Ureter (tissue), 1 donor: Measurements from ENCODE around the gene DHX40. TPM values are rescaled to one million over a fixed set of nuclear protein-coding genes. Genes with fewer than 3 reads are reported as not detected.
"Not testable (repeated sequence)": the region's sequence is repeated elsewhere in the genome, so short reads cannot be mapped to it uniquely, and the experiment has no call there.

Experiments
- DNase-seq: peaks from one replicate; pipeline ENCODE4 v3.0.0-alpha.2; 2020; ENCODE audit warnings: low spot score
- total RNA-seq: library from RNA; stranded (reverse); gene quantifications from one replicate; pipeline ENCODE4 v1.2.4, GENCODE V29; 2023
- donor health status: DM: yes; HTN: yes; CAD: no.

The DHX40 gene
- total RNA-seq, 1 donor from 2014 or later = 30.4 TPM

DNA sequence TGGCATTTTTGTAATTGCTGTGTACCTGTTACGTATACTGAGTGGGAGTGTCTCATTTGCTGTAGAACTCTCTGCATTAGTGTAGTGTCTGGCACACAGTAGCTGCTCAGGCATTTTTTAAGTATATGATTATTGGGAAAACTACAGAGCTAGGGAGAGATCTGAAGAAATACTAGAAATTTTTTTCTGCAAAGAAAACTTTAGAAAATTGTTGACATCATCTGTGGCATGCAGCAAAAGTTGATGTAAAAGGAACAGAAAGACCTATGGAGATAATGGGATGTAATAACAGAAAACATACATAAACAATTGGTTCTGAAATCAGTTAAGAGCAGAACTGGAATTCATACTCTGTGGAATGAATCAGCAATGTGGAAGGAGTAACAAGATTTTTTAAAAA, 65.9 kb downstream of the DHX40 start:
- DNase-seq = no peak

DNA sequence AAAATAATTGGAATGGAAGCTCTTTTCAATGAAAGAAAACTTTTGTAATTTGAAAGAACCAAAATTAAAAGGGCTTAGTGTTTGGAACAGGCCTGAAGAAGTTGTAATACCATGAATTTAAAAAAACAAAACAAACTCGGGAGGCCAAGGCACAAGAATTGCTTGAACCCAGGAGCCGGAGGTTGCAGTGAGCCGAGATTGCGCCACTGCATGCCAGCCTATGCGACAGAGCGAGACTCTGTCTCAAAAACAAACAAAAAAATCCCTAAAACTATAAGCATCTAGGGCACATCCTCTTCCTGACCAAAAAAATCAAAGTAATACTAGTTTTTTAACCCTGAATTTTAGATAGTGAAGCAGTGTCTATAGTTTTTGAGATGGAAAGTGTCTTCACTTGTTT, 67.0 kb downstream of the DHX40 start:
- DNase-seq = no peak

DNA sequence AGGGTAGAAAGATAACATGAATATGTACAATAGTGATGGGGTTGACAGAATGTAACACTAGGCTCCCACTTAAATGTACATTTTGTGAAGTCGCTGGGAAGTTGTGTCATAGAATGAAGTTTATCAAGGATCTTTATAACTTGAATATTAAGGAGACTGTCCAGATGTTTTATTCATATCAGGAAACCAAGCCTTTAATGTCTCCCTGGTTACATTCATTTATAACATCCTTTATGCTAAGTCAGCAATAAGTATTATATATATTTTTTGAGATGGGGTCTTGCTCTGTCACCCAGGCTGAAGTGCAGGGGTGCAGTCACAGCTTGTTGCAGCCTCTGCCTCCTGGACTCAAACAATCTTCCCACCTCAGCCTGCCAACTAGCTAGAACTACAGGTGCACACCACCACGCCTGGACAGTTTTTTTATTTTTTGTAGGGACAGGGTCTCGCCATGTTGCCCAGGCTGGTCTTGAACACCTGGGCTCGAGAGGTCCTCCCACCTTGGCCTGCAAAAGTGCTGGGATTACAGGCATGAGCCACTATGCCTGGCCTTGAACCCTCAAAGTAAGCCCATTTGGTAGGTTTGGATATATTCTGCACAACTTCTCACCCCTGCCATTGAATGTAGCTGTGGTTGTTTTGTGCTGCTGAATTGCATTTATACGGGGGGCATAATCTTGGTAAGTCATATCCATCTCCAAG, 68.4 kb downstream of the DHX40 start:
- DNase-seq = no peak

DNA sequence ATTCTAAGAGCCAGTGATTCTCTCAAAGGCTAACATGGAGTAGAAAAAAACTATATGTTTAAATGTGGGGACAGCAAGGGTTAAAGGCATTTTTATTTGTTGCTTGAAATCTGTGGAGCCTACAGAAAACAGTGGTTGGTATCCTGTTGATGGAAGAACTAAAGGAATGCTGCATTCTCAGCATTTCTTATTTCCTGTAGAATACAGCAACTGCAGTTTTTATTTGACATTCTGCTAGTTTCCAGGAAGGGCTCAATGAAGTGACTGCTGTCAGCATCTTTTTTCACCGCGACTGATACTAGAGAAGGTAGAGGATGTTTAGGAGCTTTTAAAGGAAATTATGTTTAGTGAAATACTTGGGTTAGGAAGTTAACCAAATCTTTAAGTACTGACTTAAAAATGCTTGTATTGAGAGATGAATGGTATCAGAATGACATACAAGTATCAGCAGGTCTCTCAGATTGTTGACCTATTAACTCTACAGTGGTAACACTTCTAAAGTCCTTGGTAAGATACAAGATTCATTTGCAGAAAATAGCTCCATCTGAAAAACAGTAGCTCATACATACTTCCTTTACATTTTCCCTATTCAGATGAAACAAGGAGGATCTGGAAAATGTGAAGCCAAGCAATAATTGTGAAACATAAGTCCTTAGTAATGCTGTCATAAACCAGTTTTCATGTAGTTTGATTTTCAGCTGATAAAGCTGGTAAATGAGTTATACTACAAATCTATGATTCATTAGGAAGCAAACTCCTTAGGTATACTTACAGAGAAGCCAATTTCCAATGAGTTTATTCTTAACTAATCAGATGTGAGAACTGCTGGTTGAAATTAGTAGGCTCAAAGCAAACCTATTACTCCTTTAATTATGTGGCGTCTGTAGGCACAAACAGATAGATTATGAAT, 69.5 kb downstream of the DHX40 start:
- no peak for DNase-seq

DNA sequence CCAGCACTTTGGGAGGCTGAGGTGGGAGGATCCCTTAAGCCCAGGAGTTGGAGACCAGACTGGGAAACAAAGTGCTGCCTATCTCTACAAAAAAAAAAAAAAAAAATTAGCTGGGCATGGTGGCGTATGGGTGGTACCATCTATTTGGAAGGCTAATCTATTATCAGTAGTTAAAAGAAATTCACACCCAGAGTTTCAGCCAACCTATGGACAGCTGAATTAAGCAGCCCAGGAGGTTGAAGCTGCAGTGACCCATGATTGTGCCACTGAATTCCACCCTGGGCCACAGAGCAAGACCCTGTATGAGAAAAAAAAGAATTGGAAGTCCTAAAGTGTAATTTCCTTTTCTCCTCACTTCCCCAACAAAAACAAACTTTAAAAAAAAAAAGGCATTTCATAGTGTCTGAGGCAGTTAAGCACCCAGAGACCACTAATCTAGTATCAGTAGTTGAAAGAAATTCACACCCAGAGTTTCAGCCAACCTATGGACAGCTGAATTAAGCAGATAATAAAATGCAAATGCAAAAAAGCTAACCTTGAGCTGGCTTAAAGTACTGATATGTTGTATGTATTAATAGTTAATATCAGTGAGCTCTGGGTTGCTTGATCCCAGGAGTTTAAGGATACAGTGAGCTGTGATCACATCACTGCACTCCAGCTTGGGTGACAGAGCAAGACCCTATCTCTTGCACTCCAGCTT, 72.4 kb downstream of the DHX40 start:
- no peak for DNase-seq

DNA sequence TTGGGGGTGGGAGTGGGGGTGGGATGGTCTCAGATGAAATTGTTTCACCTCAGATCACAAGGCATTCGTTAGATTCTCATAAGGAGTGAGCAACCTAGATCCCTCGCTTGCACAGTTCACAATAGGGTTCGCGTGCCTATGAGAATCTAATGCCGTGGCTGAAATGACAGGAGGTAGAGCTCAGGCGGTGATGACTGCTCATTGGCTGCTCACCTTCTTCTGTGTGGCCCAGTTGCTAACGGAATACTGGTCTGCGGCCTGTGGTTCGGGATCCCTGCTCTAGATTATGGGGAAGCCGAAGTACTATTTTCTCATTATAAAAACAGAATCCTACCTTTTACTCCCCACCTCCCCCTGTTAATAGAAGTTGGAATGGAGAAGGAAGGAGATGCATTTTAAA, 73.1 kb downstream of the DHX40 start:
- no peak for DNase-seq

DNA sequence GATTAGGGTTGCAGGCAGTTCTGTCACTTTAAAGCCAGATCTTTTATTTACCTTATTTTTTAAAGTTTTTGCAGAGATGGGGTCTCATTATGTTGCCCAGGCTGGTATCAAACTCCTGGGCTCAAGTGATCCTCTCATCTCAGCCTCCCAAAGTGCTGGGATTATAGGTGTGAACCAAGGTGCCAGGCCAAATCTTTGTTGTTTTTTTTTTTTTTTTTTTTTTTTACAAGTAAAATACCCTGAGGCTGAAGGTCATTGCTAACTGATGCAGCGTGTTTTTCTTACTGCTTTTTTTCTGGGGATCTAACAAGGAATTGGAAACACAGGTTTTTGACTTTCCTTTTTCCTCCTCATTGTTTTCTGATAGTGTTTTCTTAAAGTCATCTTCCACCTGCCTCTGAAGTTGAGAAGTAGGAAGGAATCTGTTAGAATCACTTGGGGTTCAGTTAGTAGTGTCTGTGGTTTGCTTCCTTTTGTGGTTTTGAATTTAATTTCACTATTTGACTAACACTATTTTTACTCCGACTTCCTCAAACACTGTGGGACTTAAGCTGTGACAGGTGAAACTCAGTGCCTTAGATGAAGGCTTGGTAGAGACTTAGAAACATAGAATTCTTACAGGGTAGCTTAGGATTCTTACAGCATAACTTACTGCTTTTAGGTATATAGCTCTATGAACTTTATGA, 76.5 kb downstream of the DHX40 start:
- no peak for DNase-seq

DNA sequence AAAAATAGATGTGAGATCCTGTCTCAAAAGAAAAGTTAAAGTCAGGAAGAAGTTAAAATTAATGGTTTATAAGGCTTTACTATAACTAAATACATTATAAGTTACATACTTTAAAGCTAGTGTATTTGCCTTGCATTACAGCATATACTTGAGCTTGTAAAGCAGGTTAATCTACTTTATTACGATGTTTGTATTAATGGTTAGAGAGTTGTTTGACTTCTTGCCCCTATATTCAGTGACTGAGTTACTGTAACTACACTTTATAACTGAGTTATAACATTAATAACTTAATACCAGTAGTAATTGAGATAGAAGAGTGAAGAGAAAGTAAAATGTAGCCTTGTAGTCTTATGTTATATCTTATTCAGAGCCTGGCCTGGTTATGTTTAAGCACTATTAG, 77.2 kb downstream of the DHX40 start:
- DNase-seq = no peak

DNA sequence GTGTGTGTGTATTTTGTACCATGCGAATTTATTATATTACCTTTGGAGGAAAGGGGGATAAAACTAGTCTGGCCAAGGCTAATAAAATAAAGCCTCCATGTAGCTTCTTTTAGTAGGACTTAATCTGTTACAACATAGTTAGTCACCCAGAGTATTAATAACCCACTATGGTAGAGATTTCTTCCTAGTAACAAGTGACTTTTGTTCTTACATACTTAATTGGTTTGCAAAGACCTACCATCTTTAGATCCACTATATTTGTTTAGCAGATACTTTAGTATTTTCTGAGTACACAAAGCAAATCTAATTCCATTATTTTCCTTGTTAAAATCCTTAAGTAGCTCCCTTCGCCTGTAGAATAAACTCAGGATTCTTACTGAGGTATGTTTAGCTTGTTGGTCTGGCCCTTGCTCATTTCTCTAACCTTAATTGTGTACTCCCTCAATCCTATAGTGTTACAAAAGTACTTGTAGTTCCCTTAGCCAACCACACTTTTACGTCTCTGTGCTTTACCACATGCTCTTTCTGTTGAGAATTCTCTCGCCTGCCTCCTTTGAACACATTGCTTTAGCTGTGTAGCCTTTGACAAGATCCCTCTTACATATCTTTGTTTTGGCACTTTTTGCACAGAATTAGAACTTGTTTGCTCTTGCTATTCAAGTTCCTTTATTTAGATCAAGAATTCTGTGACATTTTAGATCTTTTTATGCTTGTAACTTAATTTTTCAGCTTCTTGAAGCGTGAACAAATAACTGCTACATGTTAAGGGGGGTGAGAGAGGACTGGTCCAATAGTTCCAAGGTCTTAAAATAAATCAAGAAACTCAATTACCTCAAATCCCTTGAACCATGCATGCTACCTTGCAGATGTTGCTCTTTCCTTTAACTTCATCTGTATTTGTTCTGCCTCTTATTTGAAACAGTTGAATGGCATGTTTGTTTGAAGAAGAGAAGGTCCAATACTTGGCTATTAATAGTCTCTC, 78.0 kb downstream of the DHX40 start:
- DNase-seq = no peak

DNA sequence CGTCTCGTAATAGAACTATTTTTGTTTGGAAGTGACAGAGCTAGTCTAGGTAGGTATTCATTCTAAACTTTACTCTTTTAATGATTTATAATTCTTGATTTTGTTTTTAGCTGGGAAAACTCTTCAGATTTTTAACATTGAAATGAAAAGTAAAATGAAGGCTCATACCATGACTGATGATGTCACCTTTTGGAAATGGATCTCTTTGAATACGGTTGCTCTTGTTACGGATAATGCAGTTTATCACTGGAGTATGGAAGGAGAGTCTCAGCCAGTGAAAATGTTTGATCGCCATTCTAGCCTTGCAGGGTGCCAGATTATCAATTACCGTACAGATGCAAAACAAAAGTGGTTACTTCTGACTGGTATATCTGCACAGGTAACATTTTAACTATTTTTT, 81.9 kb downstream of the DHX40 start:
- DNase-seq = no peak

DNA sequence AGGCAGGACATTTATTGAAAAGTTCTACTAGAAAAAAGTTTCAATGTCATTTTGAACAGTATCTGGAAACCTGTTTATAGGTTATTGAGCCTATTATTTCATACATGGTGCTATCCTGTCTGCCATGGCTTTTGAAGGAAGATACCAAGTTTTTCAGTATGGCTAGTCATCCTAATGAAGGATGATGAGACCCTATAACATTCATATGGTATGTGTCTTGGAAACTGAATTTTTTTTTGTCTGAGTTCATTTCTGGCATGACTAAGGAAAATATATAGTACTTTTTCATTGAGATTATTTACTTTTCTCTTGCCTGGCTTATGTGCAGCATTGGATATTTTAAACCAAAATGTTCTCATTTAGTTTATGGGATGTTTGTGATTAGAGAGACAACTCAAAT, 84.5 kb downstream of the DHX40 start:
- DNase-seq = no peak

DNA sequence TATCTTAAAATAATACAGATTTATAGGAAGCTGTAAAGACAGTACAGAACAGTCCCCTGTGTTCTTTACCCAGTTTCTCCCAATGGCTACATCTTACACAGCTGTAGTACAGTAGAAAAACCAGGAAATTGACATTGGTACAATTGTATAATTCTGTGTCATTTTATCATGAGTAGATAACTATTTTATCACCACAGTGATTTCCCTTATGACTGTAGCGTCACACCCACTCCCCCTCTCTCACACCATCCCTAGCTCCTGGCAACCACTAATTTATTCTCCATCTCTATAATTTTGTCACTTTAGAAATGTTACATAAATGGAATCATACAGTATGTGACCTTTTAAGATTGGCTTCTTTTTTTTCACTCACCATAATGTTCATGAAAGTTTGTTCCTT, 85.2 kb downstream of the DHX40 start:
- DNase-seq = no peak

DNA sequence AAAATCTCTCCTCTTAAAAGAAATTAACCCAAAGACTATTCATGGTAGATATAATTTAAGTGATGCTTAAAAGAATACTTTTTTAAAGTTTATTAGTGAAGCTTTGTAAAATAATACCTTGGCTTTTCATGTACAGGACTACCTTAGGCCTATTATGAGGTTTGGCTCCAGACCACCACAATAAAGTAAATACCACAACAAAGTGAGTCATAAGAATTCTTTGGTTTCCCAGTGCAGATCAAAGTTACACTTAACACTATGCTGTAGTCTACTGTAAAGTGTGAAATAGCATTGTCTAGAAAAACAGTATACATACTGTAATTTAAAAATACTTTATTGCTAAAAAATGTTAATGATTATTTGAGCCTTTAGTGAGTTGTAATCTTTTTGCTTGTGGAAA, 85.9 kb downstream of the DHX40 start:
- no peak for DNase-seq

DNA sequence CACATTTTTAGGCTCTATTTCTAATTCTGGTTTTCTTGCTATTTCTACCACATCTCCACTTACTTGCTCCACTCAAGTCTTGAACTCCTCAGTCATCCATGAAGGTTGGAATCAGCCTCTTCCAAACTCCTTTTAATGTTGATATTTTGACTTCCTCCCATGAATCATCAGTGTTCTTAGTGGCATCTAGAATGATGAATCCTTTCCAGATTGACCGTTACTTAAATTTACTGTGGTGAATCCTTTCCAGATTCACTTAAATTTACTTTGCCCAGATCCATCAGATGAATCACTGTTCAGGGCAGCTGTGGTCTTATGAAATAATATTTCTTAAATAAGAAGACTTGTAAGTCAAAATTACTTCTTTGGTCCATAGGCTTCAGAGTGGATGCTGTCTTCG, 86.7 kb downstream of the DHX40 start:
- DNase-seq = no peak

DNA sequence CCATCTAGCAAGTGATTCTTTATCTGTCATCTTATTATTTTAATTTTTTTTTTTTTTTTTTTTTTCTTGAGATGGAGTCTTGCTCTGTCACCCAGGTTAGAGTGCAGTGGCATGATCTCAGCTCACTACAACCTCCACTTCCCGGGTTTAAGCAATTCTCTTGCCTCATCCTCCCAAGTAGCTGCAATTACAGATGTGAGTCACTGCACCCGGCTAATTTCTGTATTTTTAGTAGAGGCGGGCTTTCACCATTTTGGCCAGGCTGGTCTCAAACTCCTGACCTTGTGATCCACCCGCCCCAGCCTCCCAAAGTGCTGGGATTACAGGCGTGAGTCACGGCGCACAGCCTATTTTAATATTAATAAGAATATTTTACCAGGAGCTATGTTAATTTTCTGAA, 91.2 kb downstream of the DHX40 start:
- DNase-seq = not testable (repeated sequence)

Other genes starting within 250 kb of the DHX40 start
- gene YPEL2, start 234.0 kb upstream of the DHX40 start, total RNA-seq = 29.4 TPM
- gene CLTC, start 54.3 kb downstream of the DHX40 start, total RNA-seq = 293 TPM
- 25.8 TPM for gene PTRH2, start 141.8 kb downstream of the DHX40 start, total RNA-seq
- 335 TPM for gene VMP1, start 142.0 kb downstream of the DHX40 start, total RNA-seq